H1 (cell line): ENCODE data around the gene CYGB. TPM values are rescaled to one million over a fixed set of nuclear protein-coding genes. Genes with fewer than 3 reads are reported as not detected.

Source experiments
- BRCA1 ChIP-seq: IDR thresholded peaks from 2 replicates; pipeline ENCODE4 v1.6.1; 2012; ENCODE audit warnings: low read depth, low read length, improper control_type of control experiment
- CBX5 ChIP-seq: fragments of 300-800, 300-1000 bp; sonication (generic); IDR thresholded peaks from 2 replicates; pipeline ENCODE4 v1.7.1; 2016; ENCODE audit warnings: antibody characterized with exemption, low read length, low read depth
- KDM4A ChIP-seq: IDR thresholded peaks from one replicate; pipeline ENCODE4 v1.7.1; 2012; ENCODE audit warnings: low read depth, mild to moderate bottlenecking, moderate library complexity, low read length, inconsistent platforms; ENCODE audit not compliant: severe bottlenecking
- NANOG ChIP-seq: IDR thresholded peaks from 2 replicates; pipeline ENCODE4 v1.6.1; 2011; ENCODE audit warnings: low read length, low read depth, mild to moderate bottlenecking, inconsistent platforms; ENCODE audit not compliant: insufficient read depth, poor library complexity, severe bottlenecking
- SIX5 ChIP-seq: IDR thresholded peaks from 2 replicates; pipeline ENCODE4 v1.6.1; 2011; ENCODE audit warnings: mild to moderate bottlenecking, low read depth, low read length
- TEAD4 ChIP-seq: IDR thresholded peaks from 2 replicates; pipeline ENCODE4 v1.6.1; 2012; ENCODE audit warnings: low read depth, low read length, inconsistent platforms, mixed read lengths
- polyA plus RNA-seq, 7 experiments: library from polyadenylated mRNA; depleted of rRNA in 3 of 7; stranded (reverse) in 5 of 7; unstranded in 2 of 7; fragments of >200 nt in 5 of 7; fragments of 200-250 nt in 2 of 7; gene quantifications; 1 replicate in 5 of 7; 2 replicates in 1 of 7; 4 replicates in 1 of 7; pipeline versions ENCODE4 v1.2.1 to v1.2.3, GENCODE V29; 2011 to 2013; ENCODE audit warnings: missing spikeins in 2 of 7, mixed read lengths in 2 of 7
- total RNA-seq: library from RNA; stranded (reverse); fragmentation: NEBNext Ultra II Directional; extraction: Animal tissue kit (Norgen Biotek cat#: 25700); gene quantifications from 2 replicates; pipeline ENCODE4 v1.2.1, GENCODE V29; 2021
- TF ChIP-seq, protein P1 (sequence below): IDR thresholded peaks from 2 replicates; pipeline ENCODE4 v1.6.1; 2012; ENCODE audit warnings: low read length, inconsistent platforms
- TF ChIP-seq, protein P2 (sequence below): IDR thresholded peaks from 2 replicates; pipeline ENCODE4 v1.6.1; 2012; ENCODE audit warnings: inconsistent platforms
- TF ChIP-seq, protein P3 (sequence below): IDR thresholded peaks from 2 replicates; pipeline ENCODE4 v1.6.1; 2011; ENCODE audit warnings: low read depth, mild to moderate bottlenecking, low read length; ENCODE audit not compliant: insufficient read depth

The CYGB gene
- total and polyA plus RNA-seq, 2 of the 8 experiments (the other 6 are each of a cell fraction or from before 2014, with no cell fraction given) = 2.7 to 3.7 TPM

DNA sequence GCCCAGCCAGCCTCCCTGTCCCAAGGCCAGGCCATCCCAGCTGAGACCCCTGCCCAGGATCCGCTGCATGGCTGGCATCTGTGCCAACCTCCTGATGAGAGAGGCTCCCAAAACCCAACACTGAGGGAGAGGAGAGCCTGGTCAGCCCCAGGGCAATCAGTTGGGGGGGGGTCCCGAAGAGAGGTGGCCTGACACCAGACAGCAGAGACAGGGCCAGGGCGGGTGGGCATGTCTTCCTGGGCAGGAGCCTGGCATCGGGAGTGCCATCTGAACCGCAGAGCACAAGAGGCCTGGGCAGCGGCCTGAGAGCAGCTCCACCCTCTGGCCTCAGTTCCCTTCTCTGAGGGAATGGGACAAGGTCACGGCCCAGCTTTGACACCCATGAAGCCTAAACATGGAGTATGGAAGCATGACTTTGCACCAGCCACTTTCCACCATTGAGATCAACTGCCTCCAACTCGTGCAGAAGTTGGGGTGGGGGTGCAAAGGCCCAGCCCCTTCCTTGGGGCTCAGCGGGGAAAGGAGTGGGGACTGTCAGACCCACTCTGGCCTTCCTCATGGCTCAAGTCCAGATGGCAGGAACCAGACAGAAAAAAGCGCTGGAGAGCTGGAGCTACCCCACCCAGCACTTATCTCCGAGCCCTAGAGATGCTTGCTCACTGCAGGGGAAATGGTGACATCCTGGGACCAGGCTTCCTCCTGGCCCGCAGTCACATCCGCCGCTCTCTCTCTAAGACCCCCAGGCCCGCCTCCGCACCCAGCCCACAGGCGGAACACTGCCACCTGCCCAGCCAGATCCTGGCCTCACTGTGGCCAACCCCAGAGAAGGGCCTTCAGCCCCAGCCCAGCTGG is 46.0 kb downstream of the CYGB start (continued):
- TF ChIP-seq, protein P1, sequence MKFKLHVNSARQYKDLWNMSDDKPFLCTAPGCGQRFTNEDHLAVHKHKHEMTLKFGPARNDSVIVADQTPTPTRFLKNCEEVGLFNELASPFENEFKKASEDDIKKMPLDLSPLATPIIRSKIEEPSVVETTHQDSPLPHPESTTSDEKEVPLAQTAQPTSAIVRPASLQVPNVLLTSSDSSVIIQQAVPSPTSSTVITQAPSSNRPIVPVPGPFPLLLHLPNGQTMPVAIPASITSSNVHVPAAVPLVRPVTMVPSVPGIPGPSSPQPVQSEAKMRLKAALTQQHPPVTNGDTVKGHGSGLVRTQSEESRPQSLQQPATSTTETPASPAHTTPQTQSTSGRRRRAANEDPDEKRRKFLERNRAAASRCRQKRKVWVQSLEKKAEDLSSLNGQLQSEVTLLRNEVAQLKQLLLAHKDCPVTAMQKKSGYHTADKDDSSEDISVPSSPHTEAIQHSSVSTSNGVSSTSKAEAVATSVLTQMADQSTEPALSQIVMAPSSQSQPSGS = no peak
- TF ChIP-seq, protein P2, sequence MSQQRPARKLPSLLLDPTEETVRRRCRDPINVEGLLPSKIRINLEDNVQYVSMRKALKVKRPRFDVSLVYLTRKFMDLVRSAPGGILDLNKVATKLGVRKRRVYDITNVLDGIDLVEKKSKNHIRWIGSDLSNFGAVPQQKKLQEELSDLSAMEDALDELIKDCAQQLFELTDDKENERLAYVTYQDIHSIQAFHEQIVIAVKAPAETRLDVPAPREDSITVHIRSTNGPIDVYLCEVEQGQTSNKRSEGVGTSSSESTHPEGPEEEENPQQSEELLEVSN = no peak
- TF ChIP-seq SIX5 (no peak), NANOG (no peak), BRCA1 (no peak), KDM4A (no peak), TEAD4 (no peak), CBX5 (no peak)
- TF ChIP-seq, protein P3, sequence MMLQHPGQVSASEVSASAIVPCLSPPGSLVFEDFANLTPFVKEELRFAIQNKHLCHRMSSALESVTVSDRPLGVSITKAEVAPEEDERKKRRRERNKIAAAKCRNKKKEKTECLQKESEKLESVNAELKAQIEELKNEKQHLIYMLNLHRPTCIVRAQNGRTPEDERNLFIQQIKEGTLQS = no peak
